Measurements from ENCODE around the gene ECI1. TPM values are rescaled to one million over a fixed set of nuclear protein-coding genes. Genes with fewer than 3 reads are reported as not detected.

The ECI1 gene
- total RNA-seq, 1 experiment from 2014 or later: 25.0 TPM

GRCh38 chr16:2226245-2226793, 25.1 kb downstream of the ECI1 start:
- H3K27me3 ChIP-seq: no peaks in the 10 kb centered on the region
- no peaks in the 10 kb centered on the region for H3K9me3 ChIP-seq (replicated peaks)
- H3K36me3 ChIP-seq: peaks cover 3% of the 10 kb centered on the region; the same call in 1 of the 2 replicates
- peaks cover 14% of the 10 kb centered on the region for H3K4me1 ChIP-seq
- no peak for DNase-seq
- no peak overlapping the region for H3K4me3 ChIP-seq
- H3K27ac ChIP-seq: no peak overlapping the region

GRCh38 chr16:2223942-2224486, 27.4 kb downstream of the ECI1 start:
- Histone ChIP-seq H3K27me3 (no peaks in the 10 kb centered on the region), H3K9me3 (replicated peaks) (no peaks in the 10 kb centered on the region), H3K4me1 (no peaks in the 10 kb centered on the region), H3K36me3 (peaks cover 1% of the 10 kb centered on the region; the same call in 1 of the 2 replicates), H3K27ac (peak overlapping the region; percentile 57), H3K4me3 (peak overlapping the region; percentile 87)
- DNase-seq: peak; percentile 36 to 45

GRCh38 chr16:2223221-2223941, 28.0 kb downstream of the ECI1 start, which contains the start of gene E4F1:
Gene E4F1 (plus strand): TSS chr16:2223591. CDS start chr16:2223614, 23 bp downstream.
- Histone ChIP-seq H3K27ac (peak within 1 kb of the TSS; percentile 57), H3K36me3 (no peaks in the 10 kb centered on the region), H3K9me3 (replicated peaks) (no peaks in the 10 kb centered on the region)

GRCh38 chr16:2216330-2216729, 35.1 kb downstream of the ECI1 start:
- DNase-seq: no peak
- Histone ChIP-seq H3K4me3 (no peak overlapping the region), H3K27ac (no peak overlapping the region), H3K27me3 (no peaks in the 10 kb centered on the region), H3K9me3 (replicated peaks) (no peaks in the 10 kb centered on the region), H3K36me3 (0 out of 2 replicates have a peak, but pooled peaks cover 2% of the 10 kb centered on the region), H3K4me1 (peaks cover 5% of the 10 kb centered on the region; the same call in 1 of the 2 replicates)

More at GRCh38 chr16:2223221-2223941, 28.0 kb downstream of the ECI1 start, which contains the start of gene E4F1:
- H3K4me3 ChIP-seq: peak within 1 kb of the TSS; percentile 87
- DNase-seq: peak; percentile 99
- H3K4me1 ChIP-seq: no peaks in the 10 kb centered on the region
- H3K27me3 ChIP-seq: no peaks in the 10 kb centered on the region

- Histone ChIP-seq H3K36me3 (0 out of 2 replicates have a peak, but pooled peaks cover 2% of the 10 kb centered on the region), H3K4me3 (peak within 1 kb of the TSS; percentile 96), H3K4me1 (peaks cover 5% of the 10 kb centered on the region; the same call in 1 of the 2 replicates), H3K27ac (peak within 1 kb of the TSS; percentile 79), H3K9me3 (replicated peaks) (no peaks in the 10 kb centered on the region), H3K27me3 (no peaks in the 10 kb centered on the region)
- no peak for DNase-seq
Observed at GRCh38 chr16:2214719-2214968, 36.7 kb downstream of the ECI1 start, which contains the start of gene PGP. Gene PGP (minus strand): TSS chr16:2214840. CDS start chr16:2214777, 63 bp downstream.

- DNase-seq: peak in 1 of 2 experiments; percentile 26
- Histone ChIP-seq H3K4me1 (peaks cover 5% of the 10 kb centered on the region; the same call in 1 of the 2 replicates), H3K36me3 (0 out of 2 replicates have a peak, but pooled peaks cover 2% of the 10 kb centered on the region), H3K9me3 (replicated peaks) (no peaks in the 10 kb centered on the region), H3K4me3 (peak overlapping the region; percentile 96), H3K27ac (no peak overlapping the region), H3K27me3 (no peaks in the 10 kb centered on the region)
Observed at GRCh38 chr16:2213817-2214718, 37.3 kb downstream of the ECI1 start.

GRCh38 chr16:2212362-2213324, 38.7 kb downstream of the ECI1 start:
- DNase-seq: no peak
- Histone ChIP-seq H3K27ac (no peak overlapping the region), H3K27me3 (no peaks in the 10 kb centered on the region), H3K4me3 (peak overlapping the region; percentile 96; the same call in 1 of the 2 replicates), H3K4me1 (peaks cover 5% of the 10 kb centered on the region; the same call in 1 of the 2 replicates), H3K9me3 (replicated peaks) (no peaks in the 10 kb centered on the region), H3K36me3 (peaks cover 5% of the 10 kb centered on the region; the same call in 1 of the 2 replicates)

GRCh38 chr16:2211923-2212347, 39.5 kb downstream of the ECI1 start:
- peaks cover 5% of the 10 kb centered on the region; the same call in 1 of the 2 replicates for H3K4me1 ChIP-seq
- H3K36me3 ChIP-seq: peaks cover 5% of the 10 kb centered on the region; the same call in 1 of the 2 replicates
- no peak overlapping the region for H3K27ac ChIP-seq
- H3K9me3 ChIP-seq (replicated peaks): no peaks in the 10 kb centered on the region
- H3K4me3 ChIP-seq: no peak overlapping the region
- H3K27me3 ChIP-seq: no peaks in the 10 kb centered on the region
- DNase-seq: no peak

GRCh38 chr16:2210386-2211365, 40.7 kb downstream of the ECI1 start, which contains the start of gene BRICD5:
Gene BRICD5 (minus strand): TSS chr16:2210863. CDS start chr16:2210833, 30 bp downstream.
- DNase-seq: no peak
- no peaks in the 10 kb centered on the region for H3K9me3 ChIP-seq (replicated peaks)
- peaks cover 5% of the 10 kb centered on the region; the same call in 1 of the 2 replicates for H3K4me1 ChIP-seq
- no peak within 1 kb of the TSS for H3K4me3 ChIP-seq
- no peaks in the 10 kb centered on the region for H3K27me3 ChIP-seq
- peaks cover 5% of the 10 kb centered on the region; the same call in 1 of the 2 replicates for H3K36me3 ChIP-seq
- H3K27ac ChIP-seq: no peak within 1 kb of the TSS

GRCh38 chr16:2210009-2210332, 41.4 kb downstream of the ECI1 start:
- DNase-seq: no peak
- Histone ChIP-seq H3K4me1 (peaks cover 5% of the 10 kb centered on the region; the same call in 1 of the 2 replicates), H3K9me3 (replicated peaks) (no peaks in the 10 kb centered on the region), H3K36me3 (peaks cover 5% of the 10 kb centered on the region; the same call in 1 of the 2 replicates), H3K4me3 (no peak overlapping the region), H3K27ac (no peak overlapping the region), H3K27me3 (no peaks in the 10 kb centered on the region)

GRCh38 chr16:2209258-2210008, 42.0 kb downstream of the ECI1 start:
- Histone ChIP-seq H3K4me3 (no peak overlapping the region), H3K27ac (no peak overlapping the region), H3K27me3 (no peaks in the 10 kb centered on the region), H3K9me3 (replicated peaks) (no peaks in the 10 kb centered on the region), H3K36me3 (peaks cover 5% of the 10 kb centered on the region; the same call in 1 of the 2 replicates), H3K4me1 (peaks cover 5% of the 10 kb centered on the region; the same call in 1 of the 2 replicates)
- DNase-seq: no peak

- no peak for DNase-seq
Observed at GRCh38 chr16:2208772-2209171, 42.6 kb downstream of the ECI1 start.

More at GRCh38 chr16:2208772-2209171, 42.6 kb downstream of the ECI1 start:
- Histone ChIP-seq H3K27me3 (no peaks in the 10 kb centered on the region), H3K27ac (no peak overlapping the region), H3K36me3 (peaks cover 5% of the 10 kb centered on the region; the same call in 1 of the 2 replicates), H3K4me3 (no peak overlapping the region), H3K4me1 (peaks cover 5% of the 10 kb centered on the region; the same call in 1 of the 2 replicates), H3K9me3 (replicated peaks) (no peaks in the 10 kb centered on the region)

Measured in SJCRH30 (cell line).